Suprapubic skin (tissue), 4 donors: ENCODE results near the gene COL8A1. TPM values are rescaled to one million over a fixed set of nuclear protein-coding genes. Genes with fewer than 3 reads are reported as not detected.
"Not testable (repeated sequence)": the region's sequence is repeated elsewhere in the genome, so short reads cannot be mapped to it uniquely, and the experiment has no call there.

ENCODE experiments used
- DNase-seq, 2 donors: peaks; one replicate each; pipeline ENCODE4 v3.0.0-alpha.2; 2019; ENCODE audit warnings: low spot score in 2 of 2
- H3K27ac ChIP-seq: fragments of 200-600 bp; sonication (generic); one replicate; pipeline ENCODE4 v1.5.1; 2019
- H3K27me3 ChIP-seq: fragments of 200-600 bp; sonication (generic); one replicate; pipeline ENCODE4 v1.5.1; 2019
- H3K36me3 ChIP-seq: fragments of 200-600 bp; sonication (generic); one replicate; pipeline ENCODE4 v1.5.1; 2019
- H3K4me1 ChIP-seq: fragments of 200-600 bp; sonication (generic); one replicate; pipeline ENCODE4 v1.5.1; 2019
- H3K4me3 ChIP-seq: fragments of 200-600 bp; sonication (generic); one replicate; pipeline ENCODE4 v1.5.1; 2019; ENCODE audit warnings: mild to moderate bottlenecking
- H3K9me3 ChIP-seq: fragments of 200-600 bp; sonication (generic); one replicate; pipeline ENCODE4 v1.5.1; 2019
- EP300 ChIP-seq: sonication (generic); formaldehyde crosslinking; IDR thresholded peaks from one replicate; pipeline ENCODE4 v1.6.1; 2017; ENCODE audit warnings: antibody characterized with exemption
- POLR2A ChIP-seq, 2 donors: fragments of 450-650 bp; IDR thresholded peaks; one replicate each; pipeline ENCODE4 v1.6.1; 2017; ENCODE audit warnings: antibody characterized with exemption in 2 of 2, mild to moderate bottlenecking in 2 of 2, moderate library complexity in 2 of 2
- POLR2AphosphoS5 ChIP-seq, 3 donors: sonication (generic); formaldehyde crosslinking; IDR thresholded peaks; one replicate each; pipeline ENCODE4 v1.6.1; 2017; ENCODE audit warnings: antibody characterized with exemption in 3 of 3
- WGBS: methylation state at CpG from one replicate; pipeline ENCODE4 v1.1.5; 2018; 5-methylcytosine and 5-hydroxymethylcytosine counted together
- total RNA-seq, 4 donors: library from RNA; depleted of rRNA; stranded (reverse); fragments of >200 nt; gene quantifications; one replicate each; pipeline ENCODE4 v1.1.0, GENCODE V29; 2016
- TF ChIP-seq, protein P1 (sequence below), 2 donors: fragments of 200-600 bp in 1 of 2; fragments of 450-650 bp in 1 of 2; sonication (generic) in 1 of 2; IDR thresholded peaks; one replicate each; pipeline ENCODE4 v1.5.1; 2016 to 2019; ENCODE audit warnings: antibody characterized with exemption in 2 of 2, mild to moderate bottlenecking in 1 of 2, moderate library complexity in 1 of 2

COL8A1 gene
- total RNA-seq, 4 donors from 2014 or later, result 3.2 to 14.9 (median 5.6) TPM

DNA sequence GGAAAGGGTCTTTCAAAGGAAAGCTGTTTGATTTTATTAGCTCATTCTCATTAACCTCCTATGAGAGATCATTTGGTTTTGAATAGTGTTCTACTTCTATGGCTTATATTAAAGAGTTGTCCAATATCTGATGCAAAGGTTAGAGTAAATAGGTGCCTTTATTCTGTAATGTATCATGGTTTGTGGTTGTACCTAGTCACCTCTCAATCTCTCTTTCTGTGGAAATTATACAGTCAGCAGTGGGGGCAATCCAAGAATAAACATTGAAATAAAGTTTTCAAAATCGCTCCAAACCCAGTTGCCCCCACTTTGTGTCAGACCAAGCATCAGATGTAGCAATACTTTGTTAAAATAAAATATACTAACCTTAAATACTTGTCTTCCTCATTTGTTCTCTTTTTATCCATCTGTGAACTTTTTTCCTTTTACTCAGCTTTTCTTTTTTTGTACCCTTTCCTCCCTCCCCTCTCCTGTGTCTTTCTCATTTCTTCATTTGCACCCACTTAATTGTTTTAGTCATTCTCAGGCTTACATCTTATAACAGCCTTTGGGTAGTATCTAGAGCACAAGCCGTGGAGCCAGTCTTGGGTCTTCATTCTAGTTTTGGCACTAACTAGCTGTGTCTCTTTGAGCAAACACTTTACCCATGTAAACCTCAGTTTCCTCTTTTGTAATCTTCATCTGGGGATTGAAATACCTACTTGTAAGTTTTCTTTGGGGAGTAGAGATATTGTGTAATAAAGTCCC lies 196.0 kb downstream of the COL8A1 start:
- no peak overlapping the region for H3K4me3 ChIP-seq
- H3K36me3 ChIP-seq, result no peaks in the 10 kb centered on the region
- peaks cover 2% of the 10 kb centered on the region for H3K4me1 ChIP-seq
- H3K27me3 ChIP-seq, result no peaks in the 10 kb centered on the region
- no peak overlapping the region for H3K27ac ChIP-seq
- H3K9me3 ChIP-seq, result no peaks in the 10 kb centered on the region
- no peak for DNase-seq
- TF ChIP-seq POLR2AphosphoS5 (IDR thresholded peaks at IDR 0.05) (no peak), POLR2A (IDR thresholded peaks at IDR 0.05) (no peak), EP300 (no peak)
- TF ChIP-seq, protein P1, sequence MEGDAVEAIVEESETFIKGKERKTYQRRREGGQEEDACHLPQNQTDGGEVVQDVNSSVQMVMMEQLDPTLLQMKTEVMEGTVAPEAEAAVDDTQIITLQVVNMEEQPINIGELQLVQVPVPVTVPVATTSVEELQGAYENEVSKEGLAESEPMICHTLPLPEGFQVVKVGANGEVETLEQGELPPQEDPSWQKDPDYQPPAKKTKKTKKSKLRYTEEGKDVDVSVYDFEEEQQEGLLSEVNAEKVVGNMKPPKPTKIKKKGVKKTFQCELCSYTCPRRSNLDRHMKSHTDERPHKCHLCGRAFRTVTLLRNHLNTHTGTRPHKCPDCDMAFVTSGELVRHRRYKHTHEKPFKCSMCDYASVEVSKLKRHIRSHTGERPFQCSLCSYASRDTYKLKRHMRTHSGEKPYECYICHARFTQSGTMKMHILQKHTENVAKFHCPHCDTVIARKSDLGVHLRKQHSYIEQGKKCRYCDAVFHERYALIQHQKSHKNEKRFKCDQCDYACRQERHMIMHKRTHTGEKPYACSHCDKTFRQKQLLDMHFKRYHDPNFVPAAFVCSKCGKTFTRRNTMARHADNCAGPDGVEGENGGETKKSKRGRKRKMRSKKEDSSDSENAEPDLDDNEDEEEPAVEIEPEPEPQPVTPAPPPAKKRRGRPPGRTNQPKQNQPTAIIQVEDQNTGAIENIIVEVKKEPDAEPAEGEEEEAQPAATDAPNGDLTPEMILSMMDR (IDR thresholded peaks at IDR 0.05), result no peak
- 92% methylated on average over 2 of the region's 2 CpGs for WGBS

DNA sequence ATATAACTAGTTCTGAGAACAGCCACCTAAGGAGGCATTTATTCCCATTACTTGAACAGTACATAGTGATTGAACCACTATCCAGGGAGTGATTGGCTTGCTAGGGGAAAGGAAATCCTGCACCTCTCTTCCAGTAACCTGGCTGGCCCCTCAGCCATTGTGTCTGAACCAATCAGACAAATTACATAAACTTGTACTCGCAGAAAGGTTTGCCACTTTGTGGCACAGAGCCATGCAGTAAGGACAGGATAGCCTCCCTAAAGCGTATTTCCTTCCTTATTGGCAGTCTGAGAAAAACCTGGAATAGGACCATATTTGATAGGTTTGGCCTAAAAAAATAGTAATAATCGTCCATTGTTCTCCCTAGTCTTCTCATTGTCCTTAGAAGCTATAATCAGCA lies 198.3 kb downstream of the COL8A1 start:
- H3K9me3 ChIP-seq, result no peaks in the 10 kb centered on the region
- TF ChIP-seq, protein P1 (IDR thresholded peaks at IDR 0.05), result no peak
- TF ChIP-seq POLR2A (IDR thresholded peaks at IDR 0.05) (no peak), EP300 (no peak), POLR2AphosphoS5 (IDR thresholded peaks at IDR 0.05) (no peak)
- 68% methylated on average over 3 of the region's 3 CpGs for WGBS
- H3K27ac ChIP-seq, result no peak overlapping the region
- DNase-seq, result no peak
- no peak overlapping the region for H3K4me3 ChIP-seq
- peaks cover 6% of the 10 kb centered on the region for H3K4me1 ChIP-seq
- no peaks in the 10 kb centered on the region for H3K36me3 ChIP-seq
- H3K27me3 ChIP-seq, result no peaks in the 10 kb centered on the region

DNA sequence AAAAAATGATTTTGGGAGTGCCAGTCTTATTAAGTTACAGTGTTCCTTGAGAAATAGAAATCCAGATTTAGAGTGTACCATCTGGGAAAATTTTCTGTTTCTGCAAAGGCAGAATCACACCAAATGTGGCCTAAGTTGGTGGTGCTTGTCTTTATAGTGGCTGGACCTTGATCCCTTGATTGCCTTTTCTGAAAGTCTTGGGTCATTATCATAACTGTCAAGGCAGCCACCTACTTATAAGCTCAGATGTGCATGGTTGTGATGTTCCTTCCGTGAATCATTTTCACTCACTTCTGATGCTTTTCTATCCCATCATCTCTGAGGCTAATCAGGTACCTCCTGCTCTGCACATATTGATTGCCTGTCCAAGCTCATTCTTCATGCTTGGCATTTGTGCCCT lies 199.3 kb downstream of the COL8A1 start:
- WGBS, result 92% methylated on average over 1 of the region's 1 CpG
- Histone ChIP-seq H3K9me3 (no peaks in the 10 kb centered on the region), H3K27ac (no peak overlapping the region), H3K4me1 (peaks cover 6% of the 10 kb centered on the region), H3K36me3 (no peaks in the 10 kb centered on the region), H3K27me3 (no peaks in the 10 kb centered on the region), H3K4me3 (no peak overlapping the region)
- no peak for DNase-seq
- TF ChIP-seq, protein P1 (IDR thresholded peaks at IDR 0.05), result no peak
- no peak for TF ChIP-seq POLR2A (IDR thresholded peaks at IDR 0.05)
- no peak for TF ChIP-seq EP300
- TF ChIP-seq POLR2AphosphoS5 (IDR thresholded peaks at IDR 0.05), result no peak

DNA sequence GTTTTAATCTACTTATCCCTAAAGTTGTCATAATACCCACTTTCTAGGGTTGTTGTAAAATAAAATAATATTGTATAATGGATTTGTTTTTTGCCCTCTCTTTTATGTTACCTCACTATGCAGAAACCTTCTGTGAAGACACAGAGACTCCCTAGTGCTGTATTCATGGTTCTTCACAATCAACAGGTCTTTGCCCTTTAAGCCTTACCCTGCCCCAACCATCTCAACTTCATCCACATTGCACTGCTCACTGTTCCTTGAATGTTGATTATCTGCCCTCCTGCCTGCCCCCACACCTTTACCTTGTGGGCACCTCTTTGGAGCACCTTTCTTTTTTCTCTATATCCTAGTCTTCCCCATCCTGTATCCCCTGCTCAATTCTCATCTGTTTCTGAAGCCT lies 200.4 kb downstream of the COL8A1 start:
- Histone ChIP-seq H3K27me3 (no peaks in the 10 kb centered on the region), H3K27ac (no peak overlapping the region), H3K4me3 (no peak overlapping the region), H3K9me3 (no peaks in the 10 kb centered on the region), H3K4me1 (peaks cover 14% of the 10 kb centered on the region), H3K36me3 (no peaks in the 10 kb centered on the region)
- TF ChIP-seq, protein P1 (IDR thresholded peaks at IDR 0.05), result no peak
- no peak for TF ChIP-seq POLR2AphosphoS5 (IDR thresholded peaks at IDR 0.05)
- TF ChIP-seq EP300, result no peak
- no peak for TF ChIP-seq POLR2A (IDR thresholded peaks at IDR 0.05)
- no peak for DNase-seq

DNA sequence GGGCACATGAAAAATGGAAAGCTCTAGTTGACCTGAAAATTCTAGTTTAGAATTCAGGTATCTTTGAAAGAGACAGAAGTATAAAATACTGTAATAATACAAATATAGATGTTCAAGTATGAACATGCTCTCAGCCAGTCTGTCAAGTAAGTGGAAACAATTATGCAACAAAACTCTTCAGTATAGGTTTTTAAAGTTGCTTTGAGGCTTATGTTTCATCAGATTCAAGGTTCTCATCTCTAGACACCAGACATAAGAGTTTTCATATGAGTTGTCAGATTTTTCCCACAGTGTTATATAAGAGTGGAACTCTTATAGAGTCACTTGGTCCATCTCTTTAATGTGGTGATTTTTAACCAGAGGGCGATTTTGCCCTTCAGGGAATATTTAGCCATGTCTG lies 201.2 kb downstream of the COL8A1 start:
- no peak for DNase-seq
- 83% methylated on average over 1 of the region's 1 CpG for WGBS

DNA sequence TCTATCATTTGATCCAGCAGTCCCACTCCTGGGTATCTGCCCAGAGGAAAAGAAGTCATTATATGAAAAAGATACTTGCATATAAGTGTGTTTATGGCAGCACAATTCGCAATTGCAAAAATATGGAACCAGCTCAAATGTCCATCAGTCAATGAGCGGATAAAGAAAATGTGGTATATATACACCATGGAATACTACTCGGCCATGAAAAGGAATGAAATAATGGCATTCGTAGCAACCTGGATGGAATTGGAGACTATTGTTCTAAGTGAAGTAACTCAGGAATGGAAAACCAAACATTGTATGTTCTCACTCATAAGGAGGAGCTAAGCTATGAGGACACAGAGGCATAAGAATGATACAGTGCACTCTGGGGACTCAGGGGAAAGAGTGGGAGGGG lies 203.6 kb downstream of the COL8A1 start:
- H3K4me1 ChIP-seq, result peaks cover 37% of the 10 kb centered on the region
- not testable (repeated sequence) for H3K9me3 ChIP-seq, H3K4me3 ChIP-seq, DNase-seq, H3K27ac ChIP-seq, H3K36me3 ChIP-seq, H3K27me3 ChIP-seq
- WGBS, result 96% methylated on average over 4 of the region's 4 CpGs

More for the DNA sequence above, 201.2 kb downstream of the COL8A1 start:
- TF ChIP-seq POLR2A (IDR thresholded peaks at IDR 0.05) (no peak), EP300 (no peak), POLR2AphosphoS5 (IDR thresholded peaks at IDR 0.05) (no peak)
- TF ChIP-seq, protein P1 (IDR thresholded peaks at IDR 0.05), result no peak
- H3K36me3 ChIP-seq, result no peaks in the 10 kb centered on the region
- H3K4me1 ChIP-seq, result peaks cover 19% of the 10 kb centered on the region
- H3K27me3 ChIP-seq, result no peaks in the 10 kb centered on the region
- no peaks in the 10 kb centered on the region for H3K9me3 ChIP-seq
- H3K4me3 ChIP-seq, result no peak overlapping the region
- H3K27ac ChIP-seq, result no peak overlapping the region
